Right renal pelvis (tissue), 4 donors: Measurements from ENCODE around the gene HNRNPA1L2. TPM values are rescaled to one million over a fixed set of nuclear protein-coding genes. Genes with fewer than 3 reads are reported as not detected.
"Not testable (repeated sequence)": the region's sequence is repeated elsewhere in the genome, so short reads cannot be mapped to it uniquely, and the experiment has no call there.

Source experiments
- DNase-seq, 4 donors: peaks; one replicate each; pipeline ENCODE4 v3.0.0-alpha.2; 2013; ENCODE audit warnings: low read depth in 4 of 4, low spot score in 3 of 4, missing footprints in 1 of 4
- polyA plus RNA-seq, 4 donors: library from polyadenylated mRNA; unstranded; fragments of 120-200 nt; gene quantifications; one replicate each; pipeline ENCODE4 v1.2.1, GENCODE V29; 2013; ENCODE audit not compliant: insufficient read length in 4 of 4

Gene HNRNPA1L2
- polyA plus RNA-seq, 4 donors = 20.2 to 21.9 (median 20.9) TPM

DNA sequence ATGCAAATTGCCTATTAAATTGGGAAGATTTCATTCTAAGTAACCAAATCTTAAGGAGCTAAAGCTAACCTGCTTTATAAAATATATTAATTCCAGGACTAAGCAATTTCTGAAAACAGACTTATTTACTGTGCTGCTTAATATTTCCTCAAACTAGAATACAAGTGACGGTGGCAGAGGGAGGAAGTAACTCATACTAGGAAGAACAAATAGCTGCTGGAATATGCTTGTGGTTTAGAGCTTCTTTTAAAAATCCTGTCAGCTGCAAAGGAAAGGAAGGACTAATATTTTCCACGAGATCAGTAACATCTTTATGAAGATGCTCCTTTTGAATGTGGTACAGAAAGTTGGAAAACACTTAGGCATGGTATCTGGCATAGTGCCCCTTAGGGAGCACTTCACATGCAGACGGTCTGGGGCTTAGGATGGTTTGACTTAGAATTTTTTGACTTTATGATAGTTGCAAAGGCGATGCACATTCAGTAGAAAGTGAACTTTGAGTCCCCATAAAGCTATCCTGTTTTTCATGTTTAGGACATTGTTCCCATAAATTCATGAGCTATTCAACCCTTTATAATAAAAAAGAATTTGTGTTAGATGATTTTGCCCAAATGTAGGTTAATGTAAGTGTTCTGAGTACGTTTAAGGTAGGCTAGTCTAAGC is 3.4 kb upstream of the HNRNPA1L2 start:
- DNase-seq = no peak

DNA sequence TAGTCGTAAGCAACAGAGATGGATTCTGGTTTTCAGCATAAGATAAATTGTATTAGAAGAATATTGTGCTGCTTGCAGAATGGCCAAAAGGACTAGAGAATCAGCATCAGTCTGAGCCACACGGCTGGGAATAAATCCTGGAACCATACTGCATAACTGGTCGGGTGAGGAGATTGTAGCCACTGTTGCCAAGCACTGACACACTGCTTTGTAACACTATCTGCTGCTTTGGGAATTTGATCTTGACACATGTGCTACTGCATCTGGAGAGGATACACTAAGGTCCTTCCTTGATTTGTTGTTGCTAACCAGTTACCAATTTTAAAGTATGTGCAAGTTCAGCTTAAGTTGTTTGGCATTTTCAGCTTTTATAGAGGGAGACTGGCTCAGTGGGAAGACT is 1.9 kb downstream of the HNRNPA1L2 start:
- DNase-seq = no peak

DNA sequence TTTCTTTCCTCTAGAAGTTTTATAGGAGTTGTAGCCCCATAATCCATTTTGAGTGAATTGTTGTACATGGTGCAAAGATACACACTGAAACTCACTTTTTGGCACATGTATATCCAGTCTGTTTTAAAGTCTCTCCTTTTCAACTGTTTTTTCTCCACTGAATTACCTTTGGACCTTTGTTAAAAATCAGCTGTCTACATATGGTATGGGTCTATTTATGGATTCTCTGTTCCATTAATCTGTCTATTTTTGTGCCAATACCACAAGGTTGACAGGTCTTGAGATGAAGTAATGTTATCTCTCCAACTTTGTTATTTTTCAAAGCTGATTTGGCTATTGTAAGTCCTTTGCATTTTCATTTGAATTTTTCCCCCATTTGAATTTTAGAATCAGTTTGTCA is 4.7 kb downstream of the HNRNPA1L2 start:
- DNase-seq = no peak

DNA sequence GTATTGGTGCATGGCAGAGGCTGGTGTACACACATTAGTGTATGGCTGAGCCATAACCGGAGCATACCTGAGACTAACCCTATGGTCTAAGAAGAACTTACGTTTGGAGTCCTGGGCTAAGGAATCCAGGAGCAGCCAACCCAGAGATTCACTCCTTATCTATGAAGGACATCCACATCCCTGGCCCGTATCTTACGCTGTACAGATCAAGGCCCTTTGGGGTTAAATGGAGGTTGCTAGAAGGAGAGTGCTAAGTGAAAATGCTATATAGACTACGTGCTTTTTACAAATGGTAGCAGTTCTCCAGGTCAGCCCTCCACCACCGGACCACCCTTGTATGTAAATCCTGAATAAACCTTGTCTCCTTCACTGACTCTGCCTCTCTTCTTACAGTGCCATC is 8.5 kb downstream of the HNRNPA1L2 start:
- no peak for DNase-seq

DNA sequence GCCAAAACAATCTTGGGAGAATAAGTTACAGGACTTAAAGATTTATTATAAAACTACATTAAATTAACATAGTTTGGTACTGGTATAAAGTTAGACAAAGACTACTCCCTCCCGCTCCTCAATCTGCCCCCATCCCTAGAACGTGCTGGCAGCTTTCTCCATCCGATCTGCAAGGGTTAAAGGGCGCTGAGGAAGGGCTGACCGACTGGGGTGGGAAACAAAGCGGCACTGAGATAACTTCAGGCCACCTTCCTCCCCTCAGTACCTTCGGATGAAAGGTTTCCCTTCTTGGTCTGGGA is 9.6 kb downstream of the HNRNPA1L2 start:
- DNase-seq = no peak

DNA sequence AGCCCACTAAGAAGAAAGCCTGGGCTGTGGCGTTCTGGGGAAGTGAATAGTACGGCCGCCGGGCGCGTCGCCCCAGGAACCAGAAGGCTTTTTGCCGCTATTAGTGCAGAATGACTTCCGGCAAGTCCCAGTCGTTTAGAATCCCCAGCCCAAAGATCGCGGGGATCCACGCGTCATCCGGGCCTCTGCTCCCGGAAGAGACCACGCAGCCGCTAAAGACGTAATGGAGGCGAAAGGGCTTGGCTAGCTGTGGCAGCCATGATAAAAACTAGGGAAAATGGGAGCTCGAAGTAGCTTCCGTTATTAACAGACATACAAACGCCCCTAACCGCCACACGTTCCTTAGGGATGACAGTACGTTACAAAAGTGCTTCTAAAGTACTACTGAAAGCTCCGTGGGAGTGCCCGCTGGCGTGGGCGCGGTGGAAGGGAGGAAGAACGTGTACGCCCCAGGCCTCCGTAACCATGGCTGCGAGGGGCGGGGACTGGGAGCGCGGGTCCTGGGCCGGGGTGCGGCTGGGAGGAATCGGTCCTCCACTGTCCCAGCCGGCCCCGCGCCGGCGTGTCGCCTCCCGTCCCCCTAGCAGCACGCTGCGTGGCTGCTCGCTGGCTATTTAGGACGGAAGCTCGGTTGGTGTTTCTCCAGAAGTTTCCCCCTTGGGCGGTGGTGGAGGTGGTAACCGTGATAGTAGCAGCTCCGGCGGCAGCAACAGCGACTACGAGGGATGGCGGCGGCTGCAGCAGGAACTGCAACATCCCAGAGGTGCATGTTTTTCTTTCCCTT is 10.2 kb downstream of the HNRNPA1L2 start, which contains the start of gene SUGT1:
Gene SUGT1 (plus strand): TSS at position 641 of the 784 bp plus-strand sequence. CDS start 85 bp downstream, at position 726.
- peak; percentile 94 to 96 (median 95) for DNase-seq

DNA sequence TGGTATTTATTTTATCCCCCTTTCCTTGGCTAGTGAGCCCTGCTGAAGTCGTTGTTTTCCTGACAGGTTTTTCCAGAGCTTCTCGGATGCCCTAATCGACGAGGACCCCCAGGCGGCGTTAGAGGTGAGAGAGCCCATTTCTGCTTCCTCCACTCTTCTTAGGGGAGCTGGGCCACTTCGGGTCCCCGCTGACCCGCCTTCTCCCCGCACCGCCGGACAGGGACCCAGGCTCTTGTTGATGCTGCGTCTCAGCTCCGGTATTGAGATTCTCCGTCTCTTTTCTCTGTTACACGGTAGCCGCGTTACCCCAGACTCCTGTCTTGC is 10.7 kb downstream of the HNRNPA1L2 start:
- DNase-seq = peak in 1 of 4 donors; percentile 38

DNA sequence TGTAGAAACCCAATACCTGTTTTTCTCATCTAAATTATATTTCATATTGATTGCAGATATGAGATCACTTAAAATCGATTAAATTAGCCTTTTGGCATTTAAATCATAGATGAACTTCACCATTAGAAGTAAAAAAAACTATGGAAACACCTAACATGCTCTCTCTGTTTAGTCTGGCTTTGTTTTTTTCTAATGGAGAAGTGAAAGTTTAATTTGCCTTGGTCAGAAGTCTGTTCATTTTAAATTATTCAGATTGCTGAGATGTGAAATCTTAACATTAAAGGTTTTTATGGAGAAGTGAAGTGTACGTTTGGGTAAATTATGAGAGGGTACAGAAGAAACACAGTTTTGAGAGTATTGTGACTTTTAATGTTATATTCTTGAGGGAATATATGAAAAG is 17.1 kb downstream of the HNRNPA1L2 start:
- no peak for DNase-seq

DNA sequence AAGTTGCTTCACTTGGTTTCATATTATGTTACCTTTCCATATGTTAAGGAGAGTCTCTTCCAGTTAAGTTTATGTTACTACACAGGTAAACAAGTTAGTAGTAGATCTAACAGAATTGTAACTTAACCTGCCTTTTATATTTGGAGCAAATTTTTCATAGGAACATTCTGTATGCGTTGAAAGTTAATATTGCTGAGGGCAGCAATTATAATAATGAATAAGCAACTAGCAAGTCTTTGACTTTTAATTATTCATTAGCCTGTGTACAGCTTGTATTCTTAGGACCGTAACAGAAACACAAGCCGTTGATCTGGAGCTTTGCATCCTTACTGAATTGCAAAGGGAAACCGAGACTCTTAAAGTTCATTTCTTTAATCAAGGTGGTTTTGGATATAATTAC is 22.0 kb downstream of the HNRNPA1L2 start:
- DNase-seq = no peak

DNA sequence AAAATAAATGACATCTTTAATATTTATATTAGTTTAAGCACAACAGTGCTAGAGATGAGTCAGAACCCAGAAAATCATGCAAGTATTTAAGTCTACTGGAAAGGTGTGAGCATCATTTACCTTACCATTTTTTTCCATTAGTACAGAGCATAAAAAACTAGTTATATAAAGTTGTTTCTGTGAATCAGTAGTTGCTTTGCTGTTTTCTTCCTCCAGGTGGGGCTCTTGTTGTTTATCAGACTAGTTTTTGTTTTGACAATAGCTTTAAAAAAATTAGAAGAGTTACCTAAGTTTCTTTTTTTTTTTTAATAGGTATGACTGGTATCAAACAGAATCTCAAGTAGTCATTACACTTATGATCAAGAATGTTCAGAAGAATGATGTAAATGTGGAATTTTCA is 23.1 kb downstream of the HNRNPA1L2 start:
- no peak for DNase-seq

DNA sequence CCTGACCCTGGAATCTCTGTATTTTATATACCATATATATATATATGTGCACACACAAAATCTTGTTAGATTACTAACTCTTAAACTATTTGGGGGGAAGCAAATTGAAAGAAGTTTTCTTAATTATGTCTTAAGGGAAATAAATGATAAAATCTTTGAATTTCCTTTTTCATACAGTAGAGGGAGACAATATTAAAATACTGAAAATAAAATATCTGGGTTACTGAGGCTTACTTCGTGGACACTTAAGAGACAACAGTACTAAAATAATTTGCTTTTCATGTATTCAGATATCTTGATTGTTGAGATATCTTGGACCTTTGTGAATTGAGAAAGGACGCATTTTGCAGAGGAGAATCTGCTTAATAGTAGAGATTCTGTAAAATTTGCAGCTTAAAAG is 27.4 kb downstream of the HNRNPA1L2 start:
- DNase-seq = no peak

DNA sequence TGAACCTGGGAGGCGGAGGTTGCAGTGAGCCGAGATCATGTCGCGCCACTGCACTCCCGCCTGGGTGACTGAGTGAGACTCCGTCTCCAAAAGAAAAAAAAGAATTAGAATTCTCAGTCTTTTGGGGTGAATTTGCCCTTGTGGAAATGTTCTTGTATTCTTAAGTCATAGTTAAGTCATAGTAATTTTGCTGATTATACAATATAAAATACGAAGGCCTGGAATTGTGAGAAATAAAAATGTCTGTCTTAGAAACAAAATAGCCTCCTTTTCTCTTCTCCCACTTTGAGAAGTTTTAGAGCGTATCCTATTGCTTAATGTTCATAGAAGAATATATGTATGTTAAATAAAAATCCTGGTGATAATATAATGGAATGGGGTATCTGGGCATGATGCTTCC is 28.5 kb downstream of the HNRNPA1L2 start:
- DNase-seq = no peak

DNA sequence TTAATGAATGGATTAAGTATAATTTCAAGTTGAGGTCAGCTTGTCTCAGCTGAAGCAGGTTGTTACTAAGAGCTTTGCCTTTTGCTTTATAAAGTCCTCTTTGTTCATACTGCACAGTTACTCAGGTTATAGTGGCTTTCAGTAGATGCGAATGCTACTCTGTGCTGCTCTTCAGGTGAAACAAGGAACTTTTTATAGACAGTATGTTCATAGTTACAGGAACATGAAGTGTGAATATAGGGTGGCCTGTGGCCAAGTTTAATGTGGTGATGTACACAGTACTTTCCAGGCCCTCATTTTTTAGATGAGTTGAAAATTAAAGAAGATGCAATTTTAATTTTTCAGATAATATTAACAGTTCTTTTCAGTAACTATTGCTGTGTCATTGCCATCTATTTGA is 31.2 kb downstream of the HNRNPA1L2 start:
- DNase-seq = no peak

DNA sequence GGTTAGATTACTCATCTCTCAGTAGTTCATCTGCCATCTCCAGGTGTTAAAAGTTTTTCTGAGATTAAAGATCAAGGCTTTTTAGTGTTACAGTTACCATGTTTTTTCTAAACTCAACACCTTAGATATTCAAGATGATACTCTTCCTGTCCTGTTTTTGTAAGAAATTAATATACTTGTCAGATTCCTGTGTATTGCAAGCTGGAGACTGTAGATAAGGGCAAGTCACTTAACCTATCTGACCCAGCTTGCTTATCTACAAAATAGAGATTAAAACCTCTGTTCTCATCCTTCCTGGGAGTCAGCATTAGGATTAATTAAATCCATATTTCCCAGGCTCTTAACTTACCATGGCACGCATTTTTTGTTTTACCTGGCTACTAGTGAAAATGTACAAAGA is 35.6 kb downstream of the HNRNPA1L2 start:
- DNase-seq = no peak

DNA sequence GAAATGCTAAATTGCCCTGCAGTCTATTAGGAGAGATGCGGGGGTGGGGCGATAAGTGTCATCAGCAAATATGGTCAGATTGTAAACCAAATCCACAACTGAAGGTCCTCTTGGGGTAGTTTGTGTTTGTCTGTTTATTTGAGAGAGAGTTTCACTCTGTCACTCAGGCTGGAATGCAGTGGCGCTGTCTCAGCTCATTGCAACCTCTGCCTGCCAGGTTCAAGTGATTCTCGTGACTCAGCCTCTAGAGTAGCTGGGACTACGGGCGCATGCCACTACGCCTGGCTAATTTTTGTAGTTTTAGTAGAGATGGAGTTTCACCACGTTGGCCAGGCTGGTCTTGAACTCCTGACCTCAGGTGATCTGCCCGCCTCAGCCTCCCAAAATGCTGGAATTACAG is 43.6 kb downstream of the HNRNPA1L2 start:
- not testable (repeated sequence) for DNase-seq

DNA sequence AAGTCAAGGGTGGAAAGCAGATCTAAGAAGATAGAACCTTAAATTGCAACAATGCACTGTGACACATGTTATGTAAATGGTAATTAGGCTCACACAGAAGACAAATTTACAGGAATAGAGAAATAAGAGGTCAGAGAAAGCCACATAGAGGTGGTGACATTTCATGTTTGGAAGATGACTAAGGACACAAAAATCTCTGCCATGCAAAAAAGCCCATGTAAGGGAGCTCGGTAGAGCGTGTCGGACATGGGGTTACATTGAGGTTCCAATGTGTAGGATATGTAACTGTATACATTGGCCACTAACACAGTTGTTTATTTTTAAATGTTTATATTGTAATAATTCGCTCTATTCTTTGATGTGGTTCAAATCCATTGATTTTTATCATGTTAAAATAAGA is 44.1 kb downstream of the HNRNPA1L2 start:
- no peak for DNase-seq

Other genes with a start within 250 kb of the HNRNPA1L2 start
- 1 to 10 TPM; 7.0 to 8.8 (median 7.3) TPM for gene THSD1, start 236.3 kb upstream of the HNRNPA1L2 start, polyA plus RNA-seq
- gene VPS36, start 191.8 kb upstream of the HNRNPA1L2 start, polyA plus RNA-seq = 10 to 100 TPM; 43.7 to 58.1 (median 53.5) TPM
- 10 to 100 TPM; 44.1 to 70.7 (median 60.7) TPM for gene CKAP2, start 187.0 kb upstream of the HNRNPA1L2 start, polyA plus RNA-seq
- 10 to 100 TPM; 53.4 to 58.6 (median 56.4) TPM for gene SUGT1, start 10.4 kb downstream of the HNRNPA1L2 start, polyA plus RNA-seq
- gene CNMD, start 97.4 kb downstream of the HNRNPA1L2 start, polyA plus RNA-seq = 1 to 10 TPM in 1 of 4 donors, under 1 TPM in 3; 0.69 to 2.3 (median 0.97) TPM
- under 1 TPM in 3 of 4 donors, not detected in 1; 0.05 to 0.14 (median 0.07) TPM for gene PCDH8, start 206.2 kb downstream of the HNRNPA1L2 start, polyA plus RNA-seq